Body of pancreas (tissue), 4 donors: Measurements from ENCODE around the gene ASCC3.

Experiments used
- CTCF ChIP-seq, 7 experiments: fragments of 450-650 bp in 4 of 7; fragments of 200-600 bp in 3 of 7; sonication (generic) in 3 of 7; IDR thresholded peaks; one replicate each; pipeline ENCODE4 v1.5.1; 2016 to 2019; ENCODE audit warnings: antibody characterized with exemption in 7 of 7
- POLR2A ChIP-seq, 3 donors: fragments of 450-650 bp; IDR thresholded peaks; one replicate each; pipeline ENCODE4 v1.6.1; 2016; ENCODE audit warnings: antibody characterized with exemption in 3 of 3, mild to moderate bottlenecking in 2 of 3

DNA sequence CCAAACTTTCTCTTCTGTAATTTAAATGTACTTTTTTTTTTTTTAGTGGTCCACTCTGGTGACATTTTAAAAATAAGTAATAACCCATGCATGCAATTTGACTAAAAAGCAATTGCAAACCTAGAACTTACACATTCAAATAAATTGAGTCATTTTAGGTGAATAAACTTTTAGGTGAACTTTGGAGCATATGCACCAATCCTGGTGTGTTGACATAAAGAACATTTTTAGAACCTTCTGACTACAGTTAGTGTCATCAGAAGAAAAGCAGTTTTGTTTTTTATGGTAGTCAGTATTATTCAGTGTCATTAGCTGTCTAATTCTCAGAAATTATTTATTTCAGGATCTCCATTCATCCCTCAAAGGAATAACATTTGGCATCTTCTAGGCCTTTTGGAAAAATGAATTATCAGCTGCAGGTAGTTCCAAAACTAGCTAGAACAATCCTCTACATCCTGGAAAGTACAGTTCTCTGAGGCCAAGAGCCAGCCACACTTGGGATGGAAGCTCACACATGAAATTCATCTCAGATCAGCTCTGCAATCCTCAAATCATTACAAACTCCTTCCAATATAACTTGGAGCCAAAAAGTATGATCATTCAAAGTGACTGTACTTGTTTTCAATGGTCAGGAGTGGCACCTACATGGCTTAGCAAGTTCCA lies 378.0 kb downstream of the ASCC3 start:
- TF ChIP-seq CTCF (IDR thresholded peaks at IDR 0.05) (no peak), POLR2A (IDR thresholded peaks at IDR 0.05) (no peak)
